ENCODE measurements around the gene KRTAP17-1. TPM values are rescaled to one million over a fixed set of nuclear protein-coding genes. Genes with fewer than 3 reads are reported as not detected.
A peak's percentile ranks its signal among the peaks of the same experiment; 100 is the strongest.

Gene KRTAP17-1
- total RNA-seq, 1 donor from 2014 or later: not detected

- no peak for DNase-seq
- intact Hi-C loops (cut with micrococcal nuclease): no loop called here
- Histone ChIP-seq H3K4me3 (no peak overlapping the region), H3K36me3 (no peaks in the 10 kb centered on the region), H3K9me3 (replicated peaks) (no peaks in the 10 kb centered on the region), H3K27ac (replicated peaks) (no peak overlapping the region), H3K27me3 (ENCODE audit: low read depth) (peaks cover 81% of the 10 kb centered on the region), H3K4me1 (no peaks in the 10 kb centered on the region)
- TF ChIP-seq CTCF (IDR thresholded peaks at IDR 0.05; ENCODE audit: borderline replicate concordance): peak; percentile 60
These were observed 13.9 kb upstream of the KRTAP17-1 start for GRCh38 chr17:41329279-41329948.

DNA sequence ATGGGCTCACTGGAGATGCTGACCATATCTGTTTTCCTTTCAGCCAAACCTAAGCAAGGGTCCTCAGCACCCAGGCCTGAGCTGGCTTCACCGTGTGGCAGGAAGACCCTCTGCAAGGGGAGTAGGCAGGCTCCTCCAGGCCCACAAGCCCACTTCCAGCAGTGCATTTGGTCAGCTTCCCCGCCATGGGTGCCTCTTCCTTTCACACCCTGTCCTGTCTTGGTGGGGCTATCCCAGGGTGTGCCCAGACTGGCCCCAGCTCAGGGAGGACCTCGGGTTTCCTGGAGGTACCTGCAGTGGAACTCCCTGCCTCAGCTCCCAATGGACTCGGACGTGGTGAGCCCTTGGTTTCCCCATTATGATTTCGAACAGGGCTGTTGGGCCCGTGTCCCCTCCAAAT, 12.7 kb upstream of the KRTAP17-1 start:
- H3K4me3 ChIP-seq: no peak overlapping the region
- H3K27me3 ChIP-seq (ENCODE audit: low read depth): peaks cover 72% of the 10 kb centered on the region
- H3K9me3 ChIP-seq (replicated peaks): no peaks in the 10 kb centered on the region
- DNase-seq: no peak
- intact Hi-C loops (cut with micrococcal nuclease): no loop called here
- H3K4me1 ChIP-seq: no peaks in the 10 kb centered on the region
- H3K27ac ChIP-seq (replicated peaks): no peak overlapping the region
- no peak for TF ChIP-seq CTCF (IDR thresholded peaks at IDR 0.05; ENCODE audit: borderline replicate concordance)
- H3K36me3 ChIP-seq: no peaks in the 10 kb centered on the region

GRCh38 chr17:41327411-41328120, 12.1 kb upstream of the KRTAP17-1 start:
- DNase-seq: no peak
- intact Hi-C loops (cut with micrococcal nuclease): no loop called here
- TF ChIP-seq CTCF (IDR thresholded peaks at IDR 0.05; ENCODE audit: borderline replicate concordance): no peak
- no peaks in the 10 kb centered on the region for H3K9me3 ChIP-seq (replicated peaks)
- H3K27me3 ChIP-seq (ENCODE audit: low read depth): peaks cover 66% of the 10 kb centered on the region
- no peak overlapping the region for H3K27ac ChIP-seq (replicated peaks)
- H3K4me1 ChIP-seq: no peaks in the 10 kb centered on the region
- no peak overlapping the region for H3K4me3 ChIP-seq
- no peaks in the 10 kb centered on the region for H3K36me3 ChIP-seq

GRCh38 chr17:41326173-41327145, 10.9 kb upstream of the KRTAP17-1 start:
- H3K4me3 ChIP-seq: no peak overlapping the region
- H3K27me3 ChIP-seq (ENCODE audit: low read depth): peaks cover 55% of the 10 kb centered on the region
- no peaks in the 10 kb centered on the region for H3K4me1 ChIP-seq
- no peaks in the 10 kb centered on the region for H3K36me3 ChIP-seq
- no peaks in the 10 kb centered on the region for H3K9me3 ChIP-seq (replicated peaks)
- no peak overlapping the region for H3K27ac ChIP-seq (replicated peaks)
- TF ChIP-seq CTCF (IDR thresholded peaks at IDR 0.05; ENCODE audit: borderline replicate concordance): no peak
- DNase-seq: no peak
- intact Hi-C loops (cut with micrococcal nuclease): no loop called here

DNA sequence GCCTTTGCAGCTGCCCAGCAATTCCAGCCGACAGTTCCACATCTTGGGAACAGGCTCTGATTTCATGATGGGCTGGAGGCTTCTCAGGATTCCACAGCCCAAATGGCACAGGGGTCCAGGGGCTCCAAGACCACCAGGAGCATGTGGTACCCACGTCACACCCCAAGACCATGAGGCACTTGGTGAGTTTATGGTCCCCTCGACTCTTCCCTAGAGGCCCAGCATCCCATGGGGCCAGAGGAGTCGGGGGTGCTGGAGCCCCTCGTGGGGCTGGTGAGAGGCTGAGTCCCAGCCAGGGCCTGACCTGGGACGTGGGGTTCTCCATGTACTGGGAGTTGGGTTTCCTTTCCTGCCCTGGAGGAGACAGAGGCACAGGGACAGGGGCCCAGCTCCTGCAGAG, 10.1 kb upstream of the KRTAP17-1 start:
- Histone ChIP-seq H3K4me3 (no peak overlapping the region), H3K27ac (replicated peaks) (no peak overlapping the region), H3K36me3 (no peaks in the 10 kb centered on the region), H3K9me3 (replicated peaks) (peaks cover 2% of the 10 kb centered on the region), H3K4me1 (no peaks in the 10 kb centered on the region), H3K27me3 (ENCODE audit: low read depth) (peaks cover 46% of the 10 kb centered on the region)
- intact Hi-C loops (cut with micrococcal nuclease): no loop called here
- DNase-seq: no peak
- TF ChIP-seq CTCF (IDR thresholded peaks at IDR 0.05; ENCODE audit: borderline replicate concordance): no peak

Data from left ventricle myocardium inferior (tissue), 1 donor.